OCI-LY7 (cell line): Measurements from ENCODE around the gene SLC7A7. TPM values are rescaled to one million over a fixed set of nuclear protein-coding genes. Genes with fewer than 3 reads are reported as not detected.

Source experiments
- BruUV-seq: library from RNA; stranded (reverse); fragments of 400-500 nt; replicated peaks from 2 replicates; lab custom pipeline; 2021; lab: Mats Ljungman, UMichigan
- CTCF ChIA-PET: fragments of 300-600 bp; sonication (Branson Sonifier 250); formaldehyde crosslinking; loops from one replicate; lab custom pipeline; 2022; ENCODE audit warnings: antibody characterized with exemption; ENCODE audit not compliant: unreplicated experiment; lab: Charles Lee
- POLR2A ChIA-PET: fragments of 300-600 bp; sonication (Branson Sonifier 250); formaldehyde crosslinking; loops from one replicate; lab custom pipeline; 2022; ENCODE audit warnings: antibody characterized with exemption; lab: Charles Lee
- DNase-seq: peaks from one replicate; pipeline ENCODE4 v3.0.0-alpha.2; 2015; ENCODE audit warnings: low spot score
- H2AFZ ChIP-seq: fragments of 200-600 bp; sonication (generic), shearing (Covaris generic); 2 replicates; pipeline ENCODE4 v1.6.1; 2014; ENCODE audit warnings: mild to moderate bottlenecking, antibody characterized with exemption, low read length, moderate library complexity
- H3K27ac ChIP-seq: fragments of 200-600 bp; sonication (generic); 2 replicates; pipeline ENCODE4 v1.5.1; 2014; ENCODE audit warnings: mixed run types, low read depth, mild to moderate bottlenecking, moderate library complexity, low read length, inconsistent platforms; ENCODE audit not compliant: poor library complexity, severe bottlenecking
- H3K36me3 ChIP-seq: fragments of 200-600 bp; sonication (generic); 2 replicates; pipeline ENCODE4 v1.6.1; 2014; ENCODE audit warnings: mild to moderate bottlenecking, antibody characterized with exemption, low read length, moderate library complexity, mixed read lengths; ENCODE audit not compliant: insufficient read depth
- H3K4me1 ChIP-seq: fragments of 200-600 bp; sonication (generic); 2 replicates; pipeline ENCODE4 v1.5.1; 2014; ENCODE audit warnings: mild to moderate bottlenecking, low read length; ENCODE audit not compliant: insufficient read depth, poor library complexity, severe bottlenecking
- H3K4me2 ChIP-seq: fragments of 200-600 bp; sonication (generic); 2 replicates; pipeline ENCODE4 v1.6.1; 2014; ENCODE audit warnings: mild to moderate bottlenecking, low read length
- H3K4me3 ChIP-seq: fragments of 200-600 bp; sonication (generic); 2 replicates; pipeline ENCODE4 v1.5.1; 2014; ENCODE audit warnings: mild to moderate bottlenecking, low read depth, low read length; ENCODE audit not compliant: poor library complexity, severe bottlenecking
- H3K79me2 ChIP-seq: fragments of 200-600 bp; sonication (generic); 2 replicates; pipeline ENCODE4 v1.6.1; 2016; ENCODE audit warnings: low read depth, mild to moderate bottlenecking, low read length, moderate library complexity, mixed read lengths; ENCODE audit not compliant: insufficient read depth
- H3K9me2 ChIP-seq: fragments of 200-600 bp; sonication (generic); 2 replicates; pipeline ENCODE4 v1.6.1; 2016; ENCODE audit warnings: mild to moderate bottlenecking, low read length, mixed read lengths; ENCODE audit not compliant: insufficient read depth
- H3K9me3 ChIP-seq: fragments of 200-600 bp; sonication (generic); 2 replicates; pipeline ENCODE4 v1.6.1; 2014; ENCODE audit warnings: mild to moderate bottlenecking, mixed run types, low read length, mixed read lengths
- H4K20me1 ChIP-seq: fragments of 200-600 bp; sonication (generic); 2 replicates; pipeline ENCODE4 v1.6.1; 2014; ENCODE audit warnings: mild to moderate bottlenecking, antibody characterized with exemption, low read length, moderate library complexity, mixed read lengths; ENCODE audit not compliant: insufficient read depth
- EZH2phosphoT487 ChIP-seq: fragments of 200-600 bp; sonication (generic); IDR thresholded peaks from 2 replicates; pipeline ENCODE4 v1.6.1; 2018; ENCODE audit warnings: low read depth, borderline replicate concordance, mild to moderate bottlenecking, mixed run types, antibody characterized with exemption, low read length, moderate library complexity, mixed read lengths
- intact Hi-C: fragments of 100-400 bp; cut with micrococcal nuclease; formaldehyde crosslinking; loops from one replicate; pipeline ENCODE4 v1.10.0; 2022; ENCODE audit not compliant: unreplicated experiment
- total RNA-seq, 2 experiments: library from RNA; depleted of rRNA in 1 of 2; stranded (reverse); fragments of >200 nt in 1 of 2; shearing (Covaris generic) in 1 of 2; gene quantifications; 2 replicates each; pipeline ENCODE4 v1.2.3, GENCODE V29; 2014 to 2022
- TF ChIP-seq, protein P1 (sequence below): fragments of 200-600 bp; sonication (generic); conservative IDR thresholded peaks from 2 replicates; pipeline ENCODE4 v1.5.1; 2014; ENCODE audit warnings: mild to moderate bottlenecking, antibody characterized with exemption, low read length, moderate library complexity, mixed read lengths

SLC7A7 gene
- total RNA-seq, 2 experiments from 2014 or later: 30.6 to 59.2 TPM

DNA sequence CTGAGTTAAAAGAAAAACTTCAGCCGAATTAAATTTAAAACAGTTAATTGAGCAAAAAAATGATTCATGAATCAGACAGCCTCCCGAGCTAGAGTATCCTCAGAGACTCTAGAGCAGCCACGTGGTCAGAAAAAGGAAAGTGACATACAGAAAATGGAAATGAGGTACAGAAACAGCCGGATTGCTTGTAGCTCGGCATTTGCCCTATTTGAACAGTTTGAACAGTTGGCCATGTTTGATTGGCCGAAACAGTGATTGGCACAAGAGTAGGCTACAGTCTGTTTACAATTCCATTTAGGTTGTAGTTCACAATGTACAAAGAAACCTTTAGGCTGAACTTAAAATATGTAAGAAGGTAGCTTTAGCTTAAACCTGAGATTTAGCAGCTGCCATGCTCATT lies 61.6 kb downstream of the SLC7A7 start:
- no TSS peak for BruUV-seq
- Histone ChIP-seq H4K20me1 (no peaks in the 10 kb centered on the region), H3K27ac (peak overlapping the region; percentile 6), H3K79me2 (no peaks in the 10 kb centered on the region), H2AFZ (peak overlapping the region; percentile 94), H3K36me3 (no peaks in the 10 kb centered on the region), H3K4me3 (no peak overlapping the region), H3K9me3 (no peaks in the 10 kb centered on the region), H3K4me2 (peak overlapping the region; percentile 42), H3K4me1 (peaks cover 26% of the 10 kb centered on the region), H3K9me2 (no peaks in the 10 kb centered on the region)
- peak; percentile 66 for DNase-seq
- TF ChIP-seq, protein P1, sequence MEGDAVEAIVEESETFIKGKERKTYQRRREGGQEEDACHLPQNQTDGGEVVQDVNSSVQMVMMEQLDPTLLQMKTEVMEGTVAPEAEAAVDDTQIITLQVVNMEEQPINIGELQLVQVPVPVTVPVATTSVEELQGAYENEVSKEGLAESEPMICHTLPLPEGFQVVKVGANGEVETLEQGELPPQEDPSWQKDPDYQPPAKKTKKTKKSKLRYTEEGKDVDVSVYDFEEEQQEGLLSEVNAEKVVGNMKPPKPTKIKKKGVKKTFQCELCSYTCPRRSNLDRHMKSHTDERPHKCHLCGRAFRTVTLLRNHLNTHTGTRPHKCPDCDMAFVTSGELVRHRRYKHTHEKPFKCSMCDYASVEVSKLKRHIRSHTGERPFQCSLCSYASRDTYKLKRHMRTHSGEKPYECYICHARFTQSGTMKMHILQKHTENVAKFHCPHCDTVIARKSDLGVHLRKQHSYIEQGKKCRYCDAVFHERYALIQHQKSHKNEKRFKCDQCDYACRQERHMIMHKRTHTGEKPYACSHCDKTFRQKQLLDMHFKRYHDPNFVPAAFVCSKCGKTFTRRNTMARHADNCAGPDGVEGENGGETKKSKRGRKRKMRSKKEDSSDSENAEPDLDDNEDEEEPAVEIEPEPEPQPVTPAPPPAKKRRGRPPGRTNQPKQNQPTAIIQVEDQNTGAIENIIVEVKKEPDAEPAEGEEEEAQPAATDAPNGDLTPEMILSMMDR: no peak
- no peak for TF ChIP-seq EZH2phosphoT487
- ChIA-PET POLR2A (interaction anchor here (0.9 to 4.0 kb wide), 3 partner anchors 12 to 107 kb away, joined by 3 to 31 read pairs (median 3); partner anchors contain the start of gene OXA1L), CTCF (no interaction called here)
- intact Hi-C loops: no loop called here

DNA sequence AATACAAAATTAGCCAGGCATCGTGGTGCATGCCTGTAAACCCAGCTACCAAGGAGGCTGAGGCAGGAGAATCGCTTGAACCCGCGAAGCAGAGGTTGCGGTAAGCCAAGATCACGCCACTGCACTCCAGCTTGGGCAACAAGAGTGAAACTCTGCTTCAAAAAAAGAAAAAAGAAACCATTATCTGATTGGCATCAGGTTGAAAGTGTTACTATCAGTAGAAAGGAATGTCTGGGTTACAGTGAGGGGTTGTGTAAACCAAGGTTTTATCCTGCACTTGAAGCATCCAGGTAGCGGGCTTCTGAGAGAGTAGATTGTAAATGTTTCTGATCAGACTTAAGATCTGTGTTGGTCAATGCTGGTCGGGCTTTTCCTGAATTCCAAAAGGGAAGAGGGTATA lies 62.8 kb downstream of the SLC7A7 start:
- DNase-seq: no peak
- POLR2A ChIA-PET: interaction anchor here (0.6 to 4.0 kb wide), 4 partner anchors 13 to 1259 kb away, joined by 3 to 31 read pairs (median 4); partner anchors contain the start of genes OXA1L and SALL2
- CTCF ChIA-PET: interaction anchor here (1.2 kb wide), 1 partner anchor 14 kb away, joined by 5 read pairs; the partner anchor contains the start of gene OXA1L

More for the DNA sequence above, 62.8 kb downstream of the SLC7A7 start:
- intact Hi-C loops: no loop called here
- Histone ChIP-seq H3K4me1 (peaks cover 34% of the 10 kb centered on the region), H3K9me3 (no peaks in the 10 kb centered on the region), H3K9me2 (no peaks in the 10 kb centered on the region), H3K4me2 (no peak overlapping the region), H3K4me3 (no peak overlapping the region), H2AFZ (no peak overlapping the region), H4K20me1 (no peaks in the 10 kb centered on the region), H3K79me2 (no peaks in the 10 kb centered on the region), H3K27ac (no peak overlapping the region), H3K36me3 (no peaks in the 10 kb centered on the region)
- TF ChIP-seq EZH2phosphoT487: no peak
- TF ChIP-seq, protein P1: no peak
- BruUV-seq: no TSS peak
